T-helper 17 cell (primary cell): ENCODE data around the gene KDM4B. TPM values are rescaled to one million over a fixed set of nuclear protein-coding genes. Genes with fewer than 3 reads are reported as not detected.

ENCODE experiments used
- ATAC-seq: fragments of 150-1000 bp; cut with Tn5 transposase; 2 replicates; pipeline ENCODE4 v1.10.0; 2021; ENCODE audit warnings: mild to moderate bottlenecking, moderate library complexity
- DNase-seq, 3 donors: peaks; one replicate each; pipeline versions ENCODE4 v3.0.0 to v3.0.0-alpha.2; 2020 to 2021
- H3K9me3 ChIP-seq: one replicate; pipeline ENCODE4 v1.7.0; 2013; ENCODE audit warnings: low read length, mild to moderate bottlenecking; ENCODE audit not compliant: control insufficient read depth, poor library complexity, severe bottlenecking
- H3K27ac Mint-ChIP-seq: one replicate; pipeline ENCODE4 v1.8.0; 2022; ENCODE audit warnings: mild to moderate bottlenecking, moderate library complexity, mixed read lengths
- H3K27me3 Mint-ChIP-seq: one replicate; pipeline ENCODE4 v1.8.0; 2022; ENCODE audit warnings: mixed read lengths
- H3K36me3 Mint-ChIP-seq: one replicate; pipeline ENCODE4 v1.8.0; 2022; ENCODE audit warnings: low read depth, mixed read lengths
- H3K4me1 Mint-ChIP-seq: one replicate; pipeline ENCODE4 v1.8.0; 2022; ENCODE audit warnings: mild to moderate bottlenecking, mixed read lengths
- H3K4me3 Mint-ChIP-seq: one replicate; pipeline ENCODE4 v1.8.0; 2022; ENCODE audit warnings: mild to moderate bottlenecking, moderate library complexity, mixed read lengths
- total RNA-seq, 4 donors: library from RNA in 2 of 4; stranded (reverse) in 2 of 4; gene quantifications; one replicate each; pipeline ENCODE4 v1.2.3 and lab custom pipeline; 2022 to 2026

Gene KDM4B
- total RNA-seq, 2 donors from 2014 or later, result 37.6 to 42.2 TPM

- no peaks in the 10 kb centered on the region for H3K36me3 Mint-ChIP-seq
- ATAC-seq, result no peak
- no peaks in the 10 kb centered on the region for H3K9me3 ChIP-seq
- H3K27me3 Mint-ChIP-seq, result no peaks in the 10 kb centered on the region
- DNase-seq, result no peak
- H3K27ac Mint-ChIP-seq, result peak overlapping the region; percentile 60
- peaks cover 13% of the 10 kb centered on the region for H3K4me1 Mint-ChIP-seq
- H3K4me3 Mint-ChIP-seq, result no peak overlapping the region
These were observed 160.8 kb downstream of the KDM4B start for GRCh38 chr19:5129691-5130090.

DNA sequence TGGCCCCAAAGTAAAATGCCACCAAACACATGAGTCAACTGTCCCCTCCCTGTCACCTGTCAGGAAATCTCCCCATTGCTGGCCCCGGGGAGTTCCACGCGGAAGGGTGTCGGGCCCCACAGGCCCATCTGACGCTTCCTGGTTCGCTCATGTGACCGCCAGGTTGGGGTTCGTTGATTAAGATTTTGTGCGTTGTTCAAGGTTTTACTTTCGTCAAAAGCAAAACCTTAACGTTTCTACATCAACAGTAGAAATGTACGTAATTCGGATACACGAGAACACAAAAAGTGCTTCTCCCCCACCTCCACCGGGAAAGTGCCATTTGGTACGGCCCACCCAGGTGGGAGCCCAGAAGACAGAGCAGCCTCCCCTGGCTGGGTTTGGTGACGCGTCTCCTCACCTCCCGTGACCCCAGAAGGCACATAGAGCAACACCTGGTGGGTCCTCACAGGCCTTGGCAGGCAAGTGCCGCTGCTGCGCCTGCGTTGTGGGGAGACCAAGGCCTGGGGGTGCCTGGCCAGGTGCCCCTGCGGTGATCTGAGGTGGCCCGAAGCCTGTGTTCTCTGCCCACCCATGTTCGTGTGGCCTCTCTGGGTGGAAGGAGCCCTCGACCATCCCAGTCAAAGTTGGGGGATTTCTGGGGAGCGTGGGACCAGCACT, 161.6 kb downstream of the KDM4B start:
- DNase-seq, result peak; percentile 29 to 39 (median 32)
- H3K4me3 Mint-ChIP-seq, result peak overlapping the region; percentile 76
- ATAC-seq, result peak; percentile 74
- H3K27me3 Mint-ChIP-seq, result no peaks in the 10 kb centered on the region
- peaks cover 13% of the 10 kb centered on the region for H3K4me1 Mint-ChIP-seq
- H3K9me3 ChIP-seq, result no peaks in the 10 kb centered on the region
- peak overlapping the region; percentile 60 for H3K27ac Mint-ChIP-seq
- H3K36me3 Mint-ChIP-seq, result no peaks in the 10 kb centered on the region

- DNase-seq (no peak), ATAC-seq (peak; percentile 30)
- Mint-ChIP-seq H3K4me1 (peaks cover 15% of the 10 kb centered on the region), H3K4me3 (peak overlapping the region; percentile 76), H3K27me3 (no peaks in the 10 kb centered on the region), H3K27ac (no peak overlapping the region), H3K36me3 (no peaks in the 10 kb centered on the region)
- no peaks in the 10 kb centered on the region for H3K9me3 ChIP-seq
These were observed 162.2 kb downstream of the KDM4B start for GRCh38 chr19:5131031-5131505.

GRCh38 chr19:5131506-5132205, 162.7 kb downstream of the KDM4B start:
- no peak overlapping the region for H3K27ac Mint-ChIP-seq

GRCh38 chr19:5132206-5132560, 163.3 kb downstream of the KDM4B start:
- no peaks in the 10 kb centered on the region for H3K27me3 Mint-ChIP-seq
- no peak for DNase-seq
- H3K27ac Mint-ChIP-seq, result no peak overlapping the region
- no peaks in the 10 kb centered on the region for H3K9me3 ChIP-seq
- no peak overlapping the region for H3K4me3 Mint-ChIP-seq
- H3K4me1 Mint-ChIP-seq, result peaks cover 15% of the 10 kb centered on the region
- no peak for ATAC-seq
- no peaks in the 10 kb centered on the region for H3K36me3 Mint-ChIP-seq

More at GRCh38 chr19:5131506-5132205, 162.7 kb downstream of the KDM4B start:
- no peaks in the 10 kb centered on the region for H3K36me3 Mint-ChIP-seq
- DNase-seq, result no peak
- H3K9me3 ChIP-seq, result no peaks in the 10 kb centered on the region
- H3K27me3 Mint-ChIP-seq, result no peaks in the 10 kb centered on the region
- H3K4me3 Mint-ChIP-seq, result peak overlapping the region; percentile 19
- H3K4me1 Mint-ChIP-seq, result peaks cover 15% of the 10 kb centered on the region
- ATAC-seq, result no peak

- no peaks in the 10 kb centered on the region for H3K27me3 Mint-ChIP-seq
- H3K36me3 Mint-ChIP-seq, result peaks cover 2% of the 10 kb centered on the region
- DNase-seq, result no peak
- no peak for ATAC-seq
- peaks cover 17% of the 10 kb centered on the region for H3K4me1 Mint-ChIP-seq
- no peak overlapping the region for H3K27ac Mint-ChIP-seq
- no peak overlapping the region for H3K4me3 Mint-ChIP-seq
- no peaks in the 10 kb centered on the region for H3K9me3 ChIP-seq
These were observed 164.1 kb downstream of the KDM4B start for GRCh38 chr19:5132698-5133651.

GRCh38 chr19:5133986-5134595, 165.2 kb downstream of the KDM4B start:
- DNase-seq (no peak), ATAC-seq (no peak)
- H3K9me3 ChIP-seq, result no peaks in the 10 kb centered on the region
- Mint-ChIP-seq H3K36me3 (peaks cover 2% of the 10 kb centered on the region), H3K27ac (peak overlapping the region; percentile 67), H3K4me3 (no peak overlapping the region), H3K4me1 (peaks cover 23% of the 10 kb centered on the region), H3K27me3 (no peaks in the 10 kb centered on the region)

DNA sequence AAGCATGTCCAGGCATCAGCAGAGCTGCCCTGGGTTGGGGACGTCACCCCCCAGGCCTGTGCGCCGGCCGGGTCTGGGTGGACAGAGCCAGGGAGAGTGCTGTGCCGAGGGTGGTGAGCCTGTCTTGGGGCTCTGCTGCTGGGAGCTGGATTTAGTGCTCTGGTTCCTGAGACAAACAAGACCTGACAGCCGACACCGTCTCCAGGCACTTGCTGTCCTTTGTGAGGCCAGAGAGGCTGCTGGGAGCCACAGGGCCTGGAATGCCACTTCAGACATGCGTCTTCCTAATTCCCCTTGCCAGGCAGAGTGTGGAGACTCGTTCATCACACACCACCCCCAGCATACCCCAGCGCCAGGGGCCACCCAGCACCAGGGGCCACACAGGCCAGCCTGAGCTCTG, 165.8 kb downstream of the KDM4B start:
- H3K4me3 Mint-ChIP-seq, result no peak overlapping the region
- peaks cover 29% of the 10 kb centered on the region for H3K4me1 Mint-ChIP-seq
- ATAC-seq, result no peak
- H3K9me3 ChIP-seq, result no peaks in the 10 kb centered on the region
- no peak for DNase-seq
- peaks cover 2% of the 10 kb centered on the region for H3K36me3 Mint-ChIP-seq
- H3K27ac Mint-ChIP-seq, result peak overlapping the region; percentile 67
- H3K27me3 Mint-ChIP-seq, result no peaks in the 10 kb centered on the region

DNA sequence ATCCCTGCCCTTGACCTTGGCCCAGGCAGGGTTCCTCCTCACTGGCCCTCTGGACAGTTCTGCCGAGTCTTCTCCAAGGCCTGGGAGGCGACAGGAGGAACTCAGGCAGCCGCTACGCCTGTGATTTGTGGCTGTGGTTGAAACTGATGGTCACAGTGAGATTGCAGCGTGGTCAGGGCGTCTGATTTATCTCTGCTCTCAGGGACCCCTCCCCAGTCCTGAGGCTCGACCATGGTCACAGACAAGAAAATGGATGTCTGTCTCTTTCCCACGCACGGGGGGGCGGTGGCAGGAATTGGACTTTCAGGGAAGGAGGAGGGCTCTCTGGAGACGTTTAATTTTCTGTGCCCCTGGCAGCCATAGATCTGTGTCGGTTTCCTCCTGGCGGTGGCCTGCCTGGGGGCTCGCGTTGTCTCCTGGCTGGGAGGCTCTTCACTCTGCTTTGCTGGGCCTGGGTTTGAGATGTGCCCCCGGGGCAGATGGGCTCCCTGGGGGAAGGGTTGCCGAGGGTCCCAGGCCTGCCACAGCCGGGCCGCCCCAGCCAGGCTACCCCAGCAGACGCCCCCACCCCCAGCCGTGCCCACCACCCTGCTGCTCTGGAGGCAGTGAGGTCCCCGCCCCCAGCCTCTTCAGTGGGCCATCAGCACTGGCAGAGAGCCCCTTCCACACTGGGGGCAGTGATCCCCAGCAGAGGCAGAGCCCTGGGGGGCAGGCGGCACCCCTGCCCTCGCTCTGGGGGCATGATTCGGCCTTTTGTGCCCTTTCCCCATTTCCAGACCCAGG, 167.4 kb downstream of the KDM4B start:
- Mint-ChIP-seq H3K4me1 (peaks cover 22% of the 10 kb centered on the region), H3K27ac (no peak overlapping the region), H3K4me3 (no peak overlapping the region), H3K36me3 (peaks cover 2% of the 10 kb centered on the region), H3K27me3 (no peaks in the 10 kb centered on the region)
- no peak for ATAC-seq
- no peak for DNase-seq
- no peaks in the 10 kb centered on the region for H3K9me3 ChIP-seq

DNA sequence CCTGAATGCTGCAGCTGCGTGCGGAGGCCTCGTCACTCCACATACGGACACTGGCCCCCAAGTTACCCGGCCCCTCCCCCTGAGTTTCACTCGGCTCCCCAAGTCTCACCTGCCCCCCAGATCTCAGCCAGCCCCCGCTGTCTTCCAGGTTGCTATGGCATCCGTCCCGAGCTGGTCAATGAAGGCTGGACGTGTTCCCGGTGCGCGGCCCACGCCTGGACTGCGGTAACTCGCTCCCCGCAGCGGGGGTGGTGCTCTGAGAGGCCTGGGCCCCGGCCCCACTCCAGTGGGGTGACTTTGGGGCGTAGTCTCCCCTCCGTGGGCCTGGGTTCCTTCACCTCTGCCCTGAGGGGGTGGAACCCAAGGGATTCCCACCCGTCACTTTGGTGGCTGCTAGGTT, 168.2 kb downstream of the KDM4B start:
- no peak for ATAC-seq
- no peak for DNase-seq
- Mint-ChIP-seq H3K27ac (no peak overlapping the region), H3K4me3 (no peak overlapping the region), H3K4me1 (peaks cover 19% of the 10 kb centered on the region), H3K36me3 (peaks cover 2% of the 10 kb centered on the region), H3K27me3 (no peaks in the 10 kb centered on the region)
- no peaks in the 10 kb centered on the region for H3K9me3 ChIP-seq

DNA sequence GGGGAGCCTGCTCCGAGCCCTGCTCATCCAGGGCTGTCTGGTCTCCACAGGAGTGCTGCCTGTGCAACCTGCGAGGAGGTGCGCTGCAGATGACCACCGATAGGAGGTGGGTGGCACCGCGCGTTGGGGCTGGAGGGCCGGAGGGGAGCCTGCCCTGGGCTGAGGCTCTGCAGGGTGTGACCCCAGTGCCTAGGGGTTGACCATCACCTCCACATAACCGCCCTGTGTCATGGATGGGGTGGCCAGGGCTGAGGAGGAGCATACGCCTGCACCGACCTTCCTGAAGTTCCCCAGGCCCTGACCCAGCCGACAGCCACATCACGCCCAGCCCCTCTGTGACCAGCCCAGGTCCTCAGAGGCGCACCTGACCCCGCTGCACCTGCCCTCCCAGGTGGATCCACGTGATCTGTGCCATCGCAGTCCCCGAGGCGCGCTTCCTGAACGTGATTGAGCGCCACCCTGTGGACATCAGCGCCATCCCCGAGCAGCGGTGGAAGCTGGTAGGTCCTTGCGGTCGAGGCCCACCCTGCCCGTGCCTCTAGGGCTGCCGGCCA, 168.7 kb downstream of the KDM4B start:
- no peaks in the 10 kb centered on the region for H3K9me3 ChIP-seq
- ATAC-seq (no peak), DNase-seq (no peak)
- H3K36me3 Mint-ChIP-seq, result peaks cover 2% of the 10 kb centered on the region
- H3K27me3 Mint-ChIP-seq, result no peaks in the 10 kb centered on the region
- H3K4me3 Mint-ChIP-seq, result no peak overlapping the region
- no peak overlapping the region for H3K27ac Mint-ChIP-seq
- H3K4me1 Mint-ChIP-seq, result peaks cover 19% of the 10 kb centered on the region
